IPS-11a (cell line): ENCODE measurements around the gene XIRP2.

ENCODE experiments used
- H3K4me3 ChIP-seq: one replicate; pipeline ENCODE4 v1.5.1; 2013; ENCODE audit warnings: low read depth, low read length, control low read depth

XIRP2 gene

DNA sequence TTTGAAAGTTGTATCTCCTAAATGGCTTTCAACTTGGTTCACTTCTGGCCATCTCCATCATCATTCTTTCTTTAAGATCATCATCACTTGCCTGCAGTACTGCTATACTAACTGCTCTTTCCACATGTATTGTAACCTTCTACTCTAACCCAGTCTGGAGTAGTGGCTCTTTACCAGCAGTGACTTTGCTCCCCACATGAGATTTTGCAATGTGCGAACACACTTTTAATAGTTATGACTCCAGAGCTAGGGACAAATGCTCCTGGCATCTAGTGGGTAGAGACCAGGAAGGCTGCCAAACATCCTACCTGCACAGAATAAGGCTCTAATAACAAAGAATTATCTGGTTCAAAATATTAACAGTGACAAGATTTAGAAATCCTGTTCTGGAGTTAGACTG lies 243.8 kb downstream of the XIRP2 start:
- no peak overlapping the region for H3K4me3 ChIP-seq

DNA sequence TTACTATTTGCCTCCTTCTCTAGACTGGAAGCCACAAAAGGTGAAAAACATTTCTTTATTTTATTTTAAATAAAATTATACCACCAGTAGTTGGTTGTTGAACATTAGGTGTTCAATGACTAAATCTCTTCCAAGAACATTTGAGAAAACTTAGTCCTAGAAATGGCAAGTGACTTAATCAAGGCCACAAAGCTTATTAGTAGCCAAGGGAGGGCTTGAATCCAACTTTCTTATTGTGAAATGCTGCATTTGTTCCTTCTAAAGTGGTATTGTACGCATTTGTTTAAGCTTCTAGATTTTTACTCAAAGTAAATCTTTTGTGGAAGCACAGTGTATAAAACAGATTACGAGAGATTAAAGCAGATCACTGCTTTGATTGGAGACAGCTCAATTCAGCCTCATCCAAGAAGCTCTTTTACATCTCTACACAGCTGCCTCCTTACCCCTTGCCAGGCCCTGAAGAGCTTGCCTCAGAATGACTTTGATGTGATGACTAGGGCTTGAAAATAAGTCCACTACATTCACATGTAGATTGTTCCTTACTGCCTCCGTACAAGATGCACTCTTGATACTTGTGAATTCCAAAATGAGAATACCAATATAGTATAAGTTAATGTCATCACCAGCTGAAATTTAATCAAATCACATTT lies 244.8 kb downstream of the XIRP2 start:
- H3K4me3 ChIP-seq: no peak overlapping the region

DNA sequence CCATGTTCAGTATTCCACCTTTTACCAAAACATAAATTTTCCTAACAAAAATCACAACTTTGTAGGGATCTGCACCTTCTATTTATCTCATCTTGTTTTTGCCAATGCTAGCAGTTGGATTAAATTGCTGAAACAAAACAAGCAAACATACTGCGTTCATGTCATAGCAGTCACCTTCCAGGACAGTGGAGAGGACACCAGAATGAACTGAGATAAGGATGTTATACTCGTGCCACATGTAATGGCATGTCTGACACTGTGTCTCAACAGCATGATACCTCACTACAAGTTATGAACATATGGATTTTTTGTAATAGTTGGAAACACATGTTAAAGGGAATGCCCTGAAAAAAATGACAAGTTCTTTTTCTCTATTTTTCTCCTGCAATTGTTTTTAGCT lies 245.3 kb downstream of the XIRP2 start:
- H3K4me3 ChIP-seq: no peak overlapping the region

DNA sequence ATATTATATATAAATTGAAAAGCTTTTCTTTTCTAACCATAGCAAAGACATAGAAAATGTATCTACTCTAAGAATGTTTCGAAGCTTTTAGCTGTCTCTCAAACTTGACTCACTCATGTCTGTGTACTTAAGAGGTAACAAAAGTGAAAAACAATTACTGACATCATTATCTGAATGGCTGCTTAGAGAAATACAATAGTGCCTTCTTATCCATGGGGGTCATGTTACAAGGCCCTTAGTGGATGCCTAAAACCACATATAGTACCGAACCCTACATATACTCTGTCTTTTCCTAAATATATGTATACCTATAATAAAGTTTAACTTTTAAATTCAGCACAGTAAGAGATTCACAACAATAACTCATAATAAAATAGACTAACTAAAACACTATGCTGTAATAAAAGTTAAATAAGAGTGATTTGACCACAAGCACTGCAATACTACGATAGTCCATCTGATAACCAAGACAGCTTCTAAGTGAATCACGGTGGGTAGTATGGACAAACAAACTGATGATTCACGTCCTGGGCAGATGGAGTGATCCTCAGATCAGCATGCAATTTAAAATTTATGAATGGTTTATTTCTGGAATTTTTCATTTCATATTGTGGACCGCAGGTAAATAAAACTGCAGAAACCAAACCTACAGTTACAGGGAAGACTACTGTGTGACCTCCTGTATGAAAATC lies 246.2 kb downstream of the XIRP2 start:
- H3K4me3 ChIP-seq: no peak overlapping the region

DNA sequence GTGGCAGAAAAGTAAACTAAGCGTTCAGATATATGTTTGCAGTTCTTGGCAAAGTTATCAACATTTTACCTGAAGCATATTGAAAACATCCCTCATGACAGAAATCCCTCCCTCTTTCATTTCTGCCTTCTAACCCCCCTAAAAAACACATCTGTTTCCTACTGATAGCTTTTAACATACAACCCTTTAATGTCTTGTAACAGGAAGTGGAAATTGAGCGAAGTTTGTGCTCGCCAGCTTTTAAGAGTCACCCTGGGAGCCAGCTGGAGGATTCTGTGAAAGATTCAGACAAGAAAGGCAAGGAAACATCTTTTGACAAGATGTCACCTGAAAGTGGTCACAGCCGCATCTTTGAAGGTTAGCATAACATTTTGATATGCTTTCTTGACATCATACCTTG lies 247.4 kb downstream of the XIRP2 start:
- H3K4me3 ChIP-seq: no peak overlapping the region

DNA sequence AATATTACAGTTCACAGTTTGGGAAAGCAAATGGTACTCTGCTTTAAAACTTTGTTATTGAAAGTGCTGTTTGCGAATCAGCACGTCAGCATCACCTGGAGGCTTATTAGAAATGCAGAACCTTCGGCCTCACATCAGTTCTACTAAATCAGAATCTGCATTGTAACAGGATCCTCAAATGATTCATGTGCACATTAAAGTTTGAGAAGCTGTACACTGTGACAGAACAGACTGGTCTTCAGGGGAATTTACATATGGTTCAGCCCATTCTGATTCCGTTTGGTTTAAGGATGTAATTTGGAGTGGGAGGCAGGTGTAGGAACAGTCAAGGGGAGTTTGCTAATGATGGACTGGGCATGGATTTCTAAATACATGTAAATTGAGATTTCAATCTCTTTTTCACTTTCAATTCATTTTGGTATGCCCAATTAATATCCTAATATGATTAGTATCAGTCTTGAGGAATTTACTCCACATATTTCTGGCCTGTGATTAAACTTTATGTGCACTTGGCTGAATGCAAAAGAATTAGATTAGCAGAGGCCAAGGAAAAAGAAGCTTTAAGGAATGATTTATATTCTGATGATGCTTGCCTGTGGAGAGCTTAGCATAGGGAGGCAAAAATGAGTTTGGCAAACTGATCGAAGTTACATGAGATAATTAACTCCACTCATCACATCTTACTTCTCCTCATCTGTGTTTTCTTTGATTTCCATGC lies 248.8 kb downstream of the XIRP2 start:
- no peak overlapping the region for H3K4me3 ChIP-seq

DNA sequence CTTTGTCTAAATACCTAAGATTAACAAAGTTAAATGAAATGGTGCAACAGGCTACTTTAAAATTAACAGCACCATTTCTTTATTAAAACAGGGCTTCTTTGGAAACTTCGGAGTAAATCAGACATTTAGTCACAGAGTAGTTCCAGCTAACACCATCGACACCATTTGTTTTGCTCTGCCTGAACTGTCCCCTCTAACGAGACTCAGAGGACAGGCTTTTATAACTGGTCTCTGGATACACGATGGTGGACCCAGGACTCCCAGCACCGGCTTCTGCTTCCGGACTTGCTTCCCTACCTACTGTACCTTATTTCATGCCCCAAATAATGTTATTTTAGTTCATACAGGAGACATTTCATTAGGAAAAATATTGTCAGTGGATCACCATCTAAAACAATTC lies 252.1 kb downstream of the XIRP2 start:
- no peak overlapping the region for H3K4me3 ChIP-seq

DNA sequence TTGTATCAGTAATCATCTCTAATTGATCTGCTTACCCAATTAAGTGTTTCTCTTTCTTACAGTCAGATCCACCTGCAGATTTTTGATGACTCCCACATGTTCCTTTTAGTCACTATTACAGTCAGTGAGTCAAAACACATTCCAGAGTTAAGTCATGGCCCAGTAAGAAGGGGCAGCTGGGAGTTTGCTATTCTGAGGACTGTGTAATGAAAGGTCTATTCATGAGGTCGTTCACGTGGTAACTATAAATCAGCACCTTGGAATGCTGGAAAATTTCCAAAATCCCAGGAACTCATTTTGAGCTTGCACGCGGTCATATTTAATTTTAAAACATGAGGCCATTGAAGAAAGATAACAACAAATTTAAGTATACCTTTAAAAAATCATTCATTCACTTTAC lies 252.5 kb downstream of the XIRP2 start:
- H3K4me3 ChIP-seq: no peak overlapping the region

DNA sequence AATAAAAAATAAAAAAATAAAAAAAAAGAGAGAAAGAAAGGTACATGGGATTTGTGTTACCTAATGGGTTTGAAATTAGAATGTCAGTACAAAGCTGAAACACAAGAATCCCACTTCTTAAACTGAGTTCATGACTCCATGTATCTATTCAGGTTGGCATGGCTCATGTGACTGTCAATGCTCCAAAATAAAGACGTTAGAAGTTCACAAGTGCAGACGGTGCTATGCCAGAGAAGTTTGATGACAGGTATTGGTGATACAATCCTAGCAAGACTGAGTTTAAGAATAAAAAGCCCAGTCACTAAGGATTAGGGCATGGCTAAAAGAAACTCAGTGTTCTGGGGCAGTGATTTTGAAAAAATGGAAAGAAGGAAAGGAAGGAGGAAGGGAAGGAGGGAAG lies 254.3 kb downstream of the XIRP2 start:
- no peak overlapping the region for H3K4me3 ChIP-seq

DNA sequence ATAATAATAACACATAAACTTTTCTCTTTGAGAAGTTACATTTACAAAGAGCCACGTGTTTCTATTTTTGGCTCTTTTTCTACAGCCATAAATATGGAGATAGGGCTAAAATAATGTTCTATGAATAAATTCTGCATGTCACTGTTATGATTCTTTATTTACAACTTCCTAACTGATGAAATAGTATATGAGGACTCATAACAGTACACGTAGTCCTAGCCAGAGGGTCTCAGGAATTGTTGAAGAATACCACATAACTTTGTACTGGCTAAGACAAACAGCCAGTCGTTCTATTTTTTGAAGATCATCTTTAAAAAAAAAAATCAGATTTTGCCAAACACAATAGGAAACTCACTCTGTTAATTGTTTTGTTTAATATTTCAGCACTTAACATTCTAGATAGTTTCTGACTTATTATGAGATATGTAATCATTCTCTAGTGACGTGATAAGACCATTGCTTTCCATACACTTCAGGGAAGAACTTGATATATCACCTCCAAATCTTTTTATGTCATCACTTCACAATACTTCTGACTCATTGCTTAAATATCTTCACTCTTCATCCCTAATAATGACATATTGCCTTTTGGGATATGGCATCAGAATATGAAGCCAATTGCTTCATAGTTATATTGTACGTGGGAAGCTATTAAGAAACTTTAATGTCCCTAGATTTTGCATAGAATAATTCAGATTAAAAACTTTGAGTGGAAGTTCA lies 256.1 kb downstream of the XIRP2 start:
- no peak overlapping the region for H3K4me3 ChIP-seq

DNA sequence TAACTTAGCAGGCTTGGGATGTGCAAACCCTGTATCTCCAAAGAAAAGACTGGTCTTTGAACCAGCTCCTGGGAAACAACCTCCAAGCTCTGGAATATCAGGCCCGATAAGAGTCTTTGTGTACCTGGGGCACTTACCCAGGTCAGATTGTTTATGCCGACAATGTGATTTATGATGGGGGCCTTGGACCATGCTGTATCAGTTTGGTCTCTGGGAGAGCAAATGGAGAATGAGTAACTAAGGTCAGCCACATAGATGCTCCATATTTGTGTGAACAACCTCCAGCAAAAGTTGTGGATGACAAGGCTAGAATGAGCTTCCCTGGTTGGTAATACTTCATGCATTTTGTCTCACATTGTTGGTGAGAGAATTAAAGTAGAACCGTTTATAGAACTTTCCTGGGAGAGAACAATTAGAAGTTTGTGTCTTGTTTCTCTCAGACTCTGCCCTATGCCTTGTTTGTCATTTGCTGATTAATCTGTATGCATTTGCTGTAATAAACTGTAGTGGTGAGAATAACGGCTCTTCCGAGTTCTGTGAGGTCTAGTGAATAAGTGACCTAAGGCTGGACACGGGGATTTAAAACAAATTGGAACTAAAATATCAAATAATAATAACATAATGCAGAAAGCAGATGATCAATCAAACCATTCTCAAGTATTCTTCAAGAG lies 259.1 kb downstream of the XIRP2 start:
- H3K4me3 ChIP-seq: no peak overlapping the region

DNA sequence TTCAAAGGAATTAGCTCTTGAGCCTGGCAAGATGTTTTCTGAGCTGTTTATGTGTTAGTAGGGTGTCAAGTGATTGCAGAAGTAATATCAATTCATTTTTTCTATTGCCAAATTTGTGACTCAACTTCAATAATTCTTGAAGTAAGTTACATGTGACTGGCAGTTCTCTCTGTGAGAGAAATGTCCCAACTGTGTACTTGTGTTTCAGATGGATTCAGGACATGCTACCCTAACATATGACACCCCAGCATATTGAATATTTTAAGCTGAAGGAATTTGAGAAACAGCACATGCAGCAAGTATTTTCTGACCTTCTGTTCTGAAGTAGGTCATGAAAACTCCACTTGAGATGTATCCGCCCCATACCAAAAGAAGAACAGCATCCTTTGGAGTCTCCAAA lies 263.6 kb downstream of the XIRP2 start:
- no peak overlapping the region for H3K4me3 ChIP-seq

DNA sequence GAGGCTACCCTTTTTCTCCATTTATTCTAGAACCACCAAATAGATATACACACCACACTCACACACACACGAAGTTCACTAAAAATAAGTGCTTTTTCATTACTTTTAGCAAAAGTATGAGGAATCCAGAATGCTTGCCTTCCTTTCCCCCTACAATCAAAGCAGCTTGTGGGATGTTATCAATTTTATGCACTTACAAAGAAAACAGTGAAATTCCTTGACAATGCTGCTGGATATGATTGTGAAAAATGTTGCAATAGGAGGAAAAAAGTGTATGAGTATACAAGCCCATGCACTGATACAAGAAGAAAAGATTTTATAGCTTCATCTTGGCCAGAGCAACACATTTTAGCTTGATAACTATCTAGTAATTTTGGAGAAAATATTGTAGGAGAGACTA lies 269.2 kb downstream of the XIRP2 start:
- H3K4me3 ChIP-seq: no peak overlapping the region

DNA sequence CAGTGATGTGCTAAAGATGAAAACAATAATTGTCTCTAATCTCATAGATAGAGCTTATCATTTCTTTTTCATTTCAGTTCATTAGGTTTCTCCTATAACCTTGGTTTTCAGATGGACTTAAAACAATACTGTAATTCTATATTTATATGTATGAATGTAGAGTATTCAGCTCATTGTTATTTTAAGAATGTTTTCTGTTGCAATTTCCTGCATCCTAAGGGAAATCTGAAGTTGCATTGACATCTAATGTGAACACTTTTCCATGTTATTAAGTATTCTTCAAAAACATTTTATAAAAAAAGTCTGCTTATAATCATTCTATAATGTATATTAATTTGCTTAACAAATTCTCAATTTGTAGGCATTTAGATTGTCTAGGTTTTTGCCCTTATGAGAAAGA lies 288.9 kb downstream of the XIRP2 start:
- H3K4me3 ChIP-seq: no peak overlapping the region

DNA sequence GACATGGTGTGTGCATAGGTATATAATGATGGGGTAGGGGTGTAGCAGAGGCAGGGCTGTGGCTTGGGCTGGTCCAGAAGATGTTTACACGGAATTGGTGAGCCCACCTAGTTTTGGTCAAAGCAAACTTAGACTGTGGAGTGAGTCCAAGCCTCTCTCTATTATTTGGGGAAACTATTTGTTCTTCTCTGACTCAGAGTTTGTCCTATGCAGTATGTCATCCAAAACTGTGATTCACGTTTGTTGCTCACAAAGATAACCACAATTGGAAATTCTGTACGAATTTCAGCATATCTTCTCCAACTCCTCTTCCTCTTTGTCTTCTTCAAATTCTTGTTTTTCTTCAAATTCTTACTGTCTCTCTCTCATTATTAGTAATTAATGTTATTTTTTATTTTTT lies 292.9 kb downstream of the XIRP2 start:
- H3K4me3 ChIP-seq: no peak overlapping the region

DNA sequence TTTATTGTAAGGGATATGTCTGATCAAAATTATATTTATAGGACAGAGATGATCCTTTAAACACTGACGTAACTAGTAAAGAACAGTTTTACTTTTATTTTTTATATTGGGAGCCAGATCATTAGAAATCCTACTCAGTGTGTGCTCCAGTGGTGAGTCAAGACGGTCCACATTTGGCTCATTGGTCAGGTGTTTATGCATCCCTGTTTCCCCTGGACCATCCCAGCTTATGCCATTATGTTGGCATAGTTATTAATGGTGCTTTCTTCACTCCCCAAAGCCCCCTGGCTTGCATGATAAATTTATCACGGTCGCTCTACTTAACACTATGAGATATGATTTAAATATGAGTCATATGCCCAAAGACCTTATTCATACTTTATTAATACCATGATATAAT lies 293.4 kb downstream of the XIRP2 start:
- no peak overlapping the region for H3K4me3 ChIP-seq

DNA sequence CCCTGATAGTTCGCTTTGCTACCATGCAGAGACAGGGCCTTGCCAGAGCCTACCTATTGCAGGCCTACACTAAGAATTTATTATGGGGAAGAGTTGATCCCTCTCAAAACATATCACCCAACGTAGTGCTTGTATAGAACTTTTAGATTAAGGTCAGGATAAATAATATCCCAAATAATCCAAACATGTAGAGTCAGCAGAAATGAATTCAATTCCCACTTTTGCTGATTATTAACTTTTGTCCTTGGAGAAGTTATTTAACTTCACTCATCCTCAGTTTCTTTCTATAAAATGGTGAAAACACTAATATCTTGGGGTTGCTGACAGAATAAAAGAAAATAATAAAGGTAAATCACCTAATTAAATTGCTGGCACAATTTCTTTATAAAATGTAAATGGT lies 294.1 kb downstream of the XIRP2 start:
- no peak overlapping the region for H3K4me3 ChIP-seq

DNA sequence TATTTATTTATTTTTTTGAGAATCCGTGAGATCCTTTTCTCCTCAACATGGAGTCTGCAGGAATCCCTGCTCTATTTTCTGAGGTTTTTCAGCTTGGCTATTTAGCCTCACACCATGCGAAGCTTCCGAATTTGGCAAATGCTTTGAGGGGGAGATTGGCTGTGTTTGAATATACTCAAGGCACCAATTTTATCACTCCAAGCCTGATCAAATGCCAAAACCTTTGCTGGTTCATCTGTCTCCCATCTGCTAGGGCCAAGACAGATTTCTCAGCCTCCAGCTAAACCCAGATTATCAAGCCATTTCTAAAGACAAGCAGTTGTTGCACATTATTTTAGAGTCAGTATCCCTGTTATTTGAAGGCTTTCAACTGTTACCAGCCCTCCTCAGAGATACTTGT lies 295.7 kb downstream of the XIRP2 start:
- H3K4me3 ChIP-seq: no peak overlapping the region

DNA sequence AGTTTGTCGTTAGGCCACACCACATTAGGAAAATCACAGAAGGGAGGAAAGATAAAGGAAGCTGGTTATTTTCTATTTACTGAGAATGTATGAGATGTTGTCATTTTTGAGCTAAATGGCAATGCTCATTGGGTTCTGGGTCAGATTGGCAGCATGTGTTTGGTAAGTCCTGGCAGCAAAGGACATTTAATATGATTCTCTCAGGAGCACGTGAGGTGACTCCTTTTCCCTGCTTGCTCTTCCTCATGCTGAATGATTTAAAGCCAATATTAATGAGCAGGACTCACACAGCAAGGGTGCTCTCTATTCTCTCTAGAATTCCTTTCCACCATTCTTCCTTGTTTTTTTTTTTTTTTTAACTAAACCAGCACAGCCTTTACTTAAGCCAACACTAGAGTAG lies 298.2 kb downstream of the XIRP2 start:
- no peak overlapping the region for H3K4me3 ChIP-seq

DNA sequence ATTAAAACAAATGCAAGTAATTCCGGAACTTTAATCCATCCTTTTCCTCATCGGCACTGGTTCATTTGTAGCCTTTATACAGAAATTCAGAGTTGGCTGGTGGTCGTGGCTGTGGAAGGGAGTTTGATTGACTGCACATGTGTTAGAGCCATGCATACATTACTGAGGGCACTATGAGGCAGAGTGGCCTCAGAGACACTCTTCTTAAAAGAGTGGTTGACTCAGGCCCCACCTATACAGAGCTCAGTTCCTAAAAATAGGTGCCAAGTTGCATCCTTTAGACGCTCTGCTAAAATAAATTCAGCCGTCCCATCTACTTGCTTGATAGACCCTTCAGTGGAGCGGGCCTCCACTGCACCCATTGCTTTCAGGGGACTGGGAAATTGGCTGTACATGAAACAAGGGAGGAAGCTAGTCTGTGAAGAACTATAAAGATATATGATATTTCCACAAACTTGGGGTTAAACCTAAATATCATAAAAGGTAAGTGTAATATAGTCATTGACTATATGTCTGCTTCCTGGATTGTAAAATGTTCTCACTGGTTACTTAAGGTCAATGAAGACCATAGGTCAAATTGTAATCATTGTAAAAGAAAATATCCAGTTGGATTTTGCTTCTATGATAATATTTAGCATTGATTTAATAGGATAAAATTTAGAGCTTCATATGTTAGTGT lies 298.9 kb downstream of the XIRP2 start:
- no peak overlapping the region for H3K4me3 ChIP-seq
